ENCODE data around the gene ELMOD3.
"Not testable (repeated sequence)": the region's sequence is repeated elsewhere in the genome, so short reads cannot be mapped to it uniquely, and the experiment has no call there.

ELMOD3 gene

GRCh38 chr2:85377083-85377482 lies 22.5 kb downstream of the ELMOD3 start:
- DNase-seq = no peak

GRCh38 chr2:85378257-85378656 lies 23.7 kb downstream of the ELMOD3 start:
- DNase-seq = no peak

- DNase-seq = no peak
Measured at GRCh38 chr2:85380048-85380447, 25.5 kb downstream of the ELMOD3 start.

GRCh38 chr2:85383151-85383550 lies 28.6 kb downstream of the ELMOD3 start:
- DNase-seq = not testable (repeated sequence)

- no peak for DNase-seq
Measured at GRCh38 chr2:85383850-85384249, 29.3 kb downstream of the ELMOD3 start.

- no peak for DNase-seq
Measured at GRCh38 chr2:85385746-85386145, 31.2 kb downstream of the ELMOD3 start.

- no peak for DNase-seq
Measured at GRCh38 chr2:85387754-85388153, 33.2 kb downstream of the ELMOD3 start.

- no peak for DNase-seq
Measured at GRCh38 chr2:85388878-85389538, 34.4 kb downstream of the ELMOD3 start.

- no peak for DNase-seq
Measured at GRCh38 chr2:85390941-85391669, 36.5 kb downstream of the ELMOD3 start.

GRCh38 chr2:85393836-85394235 lies 39.3 kb downstream of the ELMOD3 start:
- DNase-seq = no peak

- no peak for DNase-seq
Measured at GRCh38 chr2:85394261-85394681, 39.7 kb downstream of the ELMOD3 start.

GRCh38 chr2:85394976-85395375 lies 40.4 kb downstream of the ELMOD3 start:
- DNase-seq = no peak

- DNase-seq = no peak
Measured at GRCh38 chr2:85395912-85396475, 41.4 kb downstream of the ELMOD3 start.

- DNase-seq = no peak
Measured at GRCh38 chr2:85396531-85397470, 42.2 kb downstream of the ELMOD3 start.

- no peak for DNase-seq
Measured at GRCh38 chr2:85397925-85398331, 43.4 kb downstream of the ELMOD3 start.

- no peak for DNase-seq
Measured at GRCh38 chr2:85398426-85399182, 44.0 kb downstream of the ELMOD3 start.

GRCh38 chr2:85399183-85399455 lies 44.5 kb downstream of the ELMOD3 start:
- no peak for DNase-seq

- no peak for DNase-seq
Measured at GRCh38 chr2:85400023-85400422, 45.5 kb downstream of the ELMOD3 start.

GRCh38 chr2:85400541-85401463 lies 46.2 kb downstream of the ELMOD3 start:
- no peak for DNase-seq

- no peak for DNase-seq
Measured at GRCh38 chr2:85401464-85401805, 46.9 kb downstream of the ELMOD3 start.

GRCh38 chr2:85401844-85402243 lies 47.3 kb downstream of the ELMOD3 start:
- DNase-seq = no peak
